ENCODE results near the gene SIPA1L3.
"Not testable (repeated sequence)": the region's sequence is repeated elsewhere in the genome, so short reads cannot be mapped to it uniquely, and the experiment has no call there.

Gene SIPA1L3

DNA sequence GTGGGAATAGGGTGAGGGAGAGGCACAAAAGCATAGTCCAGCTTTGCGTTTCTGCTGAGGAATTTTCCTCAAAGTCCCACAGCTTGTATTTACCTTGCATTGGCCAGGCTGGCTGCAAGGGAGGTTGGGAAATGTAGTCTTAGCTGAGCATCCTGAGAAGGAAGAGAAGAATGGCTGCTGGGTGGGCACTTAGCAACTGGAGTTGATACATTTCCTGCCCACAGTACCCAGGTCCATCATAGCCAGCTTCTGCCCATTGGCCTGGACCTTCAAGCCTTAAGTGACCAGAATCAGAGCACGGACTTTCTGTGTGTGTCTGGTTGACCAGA, 112.4 kb downstream of the SIPA1L3 start:
- no peak for DNase-seq (ENCODE audit: low read depth, low spot score)

- no peak for DNase-seq (ENCODE audit: low read depth, low spot score)
Measured at GRCh38 chr19:38020311-38020710, 113.3 kb downstream of the SIPA1L3 start.

- DNase-seq (ENCODE audit: low read depth, low spot score) = no peak
Measured at GRCh38 chr19:38021352-38021751, 114.3 kb downstream of the SIPA1L3 start.

GRCh38 chr19:38022791-38023670, 116.0 kb downstream of the SIPA1L3 start:
- DNase-seq (ENCODE audit: low read depth, low spot score) = no peak

DNA sequence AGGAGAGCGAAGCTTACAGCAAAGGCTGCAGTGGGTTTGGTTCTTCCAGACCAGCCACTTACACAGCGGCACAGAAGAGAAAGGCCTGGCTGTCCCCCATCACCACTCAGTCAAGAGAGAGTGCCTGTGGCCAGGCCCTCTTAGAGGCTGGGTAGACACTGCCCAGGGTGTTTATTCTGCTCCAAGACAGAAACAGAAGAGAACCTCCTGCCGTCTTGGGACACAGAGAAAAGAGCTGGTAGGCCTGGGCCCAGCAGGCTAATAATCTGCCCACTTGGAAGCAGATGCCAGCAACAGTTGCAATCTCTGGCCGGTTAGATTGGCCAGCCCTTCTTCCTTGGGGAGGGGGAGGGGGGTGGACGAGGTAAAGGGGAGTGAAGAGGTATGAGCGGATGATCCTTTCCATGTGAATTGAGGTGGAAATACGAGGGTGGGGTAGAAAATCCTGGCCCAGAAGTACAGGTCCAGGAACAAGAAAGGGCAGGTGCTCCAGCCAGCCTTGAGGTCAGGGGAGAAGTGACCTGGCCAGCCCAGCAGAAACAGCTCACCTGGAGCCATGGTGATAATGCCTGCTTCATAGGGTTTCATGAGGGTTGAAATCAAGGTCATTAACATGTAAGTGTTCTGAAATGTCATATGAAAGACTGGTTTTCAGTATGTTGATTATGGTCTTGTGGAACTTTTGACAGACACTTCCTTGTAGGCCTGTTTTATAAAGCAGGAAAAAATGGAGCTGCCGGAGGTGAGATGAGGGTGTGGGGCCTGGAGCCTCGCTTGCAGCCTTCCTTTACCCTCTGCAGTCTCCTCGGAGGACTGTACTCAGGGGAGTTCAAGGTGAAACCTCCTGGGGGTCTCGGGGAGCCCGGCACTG, 116.9 kb downstream of the SIPA1L3 start:
- no peak for DNase-seq (ENCODE audit: low read depth, low spot score)

DNA sequence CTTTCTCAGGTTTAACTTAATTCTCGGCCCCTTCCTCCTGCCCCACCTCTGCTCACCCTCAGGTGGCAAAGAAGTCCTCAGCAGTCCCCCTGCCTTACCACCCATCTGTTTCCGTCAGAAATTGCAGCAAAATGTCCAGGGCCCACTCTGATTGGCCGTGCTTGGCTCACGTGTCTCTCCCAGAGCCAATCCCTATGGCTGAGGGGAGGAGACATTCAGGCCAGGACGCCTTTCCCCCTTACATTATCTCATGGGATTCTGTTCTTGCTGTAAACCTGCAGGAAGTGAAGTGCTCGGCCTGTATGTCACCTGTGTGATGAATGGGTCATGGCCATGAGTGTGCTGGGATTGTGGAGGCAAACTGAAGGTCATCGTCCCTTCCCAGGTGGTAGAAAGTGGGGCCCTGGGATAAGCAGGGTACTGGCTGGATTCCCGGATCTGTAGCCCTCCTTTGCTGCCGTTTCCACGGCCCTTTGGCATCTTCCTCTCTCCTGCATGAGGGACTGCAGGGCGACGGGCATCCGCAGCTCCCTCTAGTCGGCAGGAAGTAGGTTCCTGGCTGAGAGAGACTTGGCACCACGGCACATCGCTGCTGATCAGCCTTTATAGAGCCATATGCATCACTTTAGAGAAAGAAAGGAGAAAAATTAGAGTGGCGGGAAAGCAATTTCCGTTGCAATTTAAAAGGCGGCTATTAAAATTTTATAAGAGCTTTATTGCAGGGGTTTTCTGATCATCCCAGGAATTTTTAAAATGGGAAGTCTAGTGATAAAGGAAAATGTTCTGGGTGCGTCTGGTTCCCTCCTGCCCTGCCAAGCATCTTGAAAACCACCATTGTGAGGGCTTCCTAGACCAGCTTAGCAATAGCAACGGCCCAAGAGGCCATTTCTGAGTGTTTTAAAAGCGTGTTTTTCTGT, 118.2 kb downstream of the SIPA1L3 start:
- no peak for DNase-seq (ENCODE audit: low read depth, low spot score)

DNA sequence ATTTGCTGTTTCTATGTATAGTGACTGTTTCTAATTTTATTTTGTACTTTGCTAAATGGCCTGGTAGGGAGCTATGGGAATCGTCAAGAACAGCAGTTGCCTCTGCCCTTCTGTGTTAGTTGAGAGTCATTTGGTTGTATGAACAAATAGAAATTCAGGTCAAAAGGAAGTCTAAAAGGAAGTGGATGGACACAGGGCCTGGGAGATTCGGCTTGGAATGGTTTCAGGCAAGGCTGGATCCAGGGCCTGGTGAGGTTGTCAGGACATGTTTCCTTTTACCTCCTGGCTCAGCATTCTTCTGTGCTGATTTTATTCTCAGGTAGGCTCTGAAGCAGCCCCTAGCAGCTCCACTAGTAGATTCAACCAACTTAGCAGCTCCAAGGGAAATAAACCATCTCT, 118.9 kb downstream of the SIPA1L3 start:
- no peak for DNase-seq (ENCODE audit: low read depth, low spot score)

DNA sequence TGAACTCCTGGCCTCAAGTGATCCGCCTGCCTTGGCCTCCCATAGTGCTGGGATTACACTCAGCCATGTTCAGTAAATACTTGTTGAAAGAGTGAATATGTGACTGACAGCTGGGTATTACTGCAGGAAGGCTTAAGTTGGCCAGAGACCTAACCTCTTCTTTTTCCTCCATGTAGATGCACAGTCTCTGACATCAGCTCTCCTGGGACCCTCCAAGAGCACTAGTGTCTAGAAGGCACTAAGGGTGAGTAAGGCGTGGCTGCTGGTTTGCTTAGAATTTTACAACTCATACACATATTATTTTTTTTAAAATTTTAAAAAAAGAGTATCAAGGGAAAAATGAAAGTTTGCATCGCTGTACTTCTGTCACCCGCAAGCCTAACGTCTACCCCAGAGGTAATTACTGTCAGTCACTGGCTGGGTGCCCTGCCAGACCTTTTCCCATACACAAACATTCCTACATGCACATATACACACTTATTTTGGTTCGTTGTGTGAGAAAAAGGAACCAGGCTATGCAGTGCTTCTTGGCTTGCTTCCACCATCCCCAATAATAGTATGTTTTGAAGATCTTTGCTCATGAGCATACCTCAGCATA, 122.0 kb downstream of the SIPA1L3 start:
- DNase-seq (ENCODE audit: low read depth, low spot score) = no peak

- DNase-seq (ENCODE audit: low read depth, low spot score) = not testable (repeated sequence)
Measured at GRCh38 chr19:38030001-38030400, 123.0 kb downstream of the SIPA1L3 start.

GRCh38 chr19:38030686-38031422, 123.8 kb downstream of the SIPA1L3 start:
- no peak for DNase-seq (ENCODE audit: low read depth, low spot score)

GRCh38 chr19:38031423-38031770, 124.4 kb downstream of the SIPA1L3 start:
- peak; percentile 55 for DNase-seq (ENCODE audit: low read depth, low spot score)

GRCh38 chr19:38032151-38032550, 125.1 kb downstream of the SIPA1L3 start:
- DNase-seq (ENCODE audit: low read depth, low spot score) = no peak

DNA sequence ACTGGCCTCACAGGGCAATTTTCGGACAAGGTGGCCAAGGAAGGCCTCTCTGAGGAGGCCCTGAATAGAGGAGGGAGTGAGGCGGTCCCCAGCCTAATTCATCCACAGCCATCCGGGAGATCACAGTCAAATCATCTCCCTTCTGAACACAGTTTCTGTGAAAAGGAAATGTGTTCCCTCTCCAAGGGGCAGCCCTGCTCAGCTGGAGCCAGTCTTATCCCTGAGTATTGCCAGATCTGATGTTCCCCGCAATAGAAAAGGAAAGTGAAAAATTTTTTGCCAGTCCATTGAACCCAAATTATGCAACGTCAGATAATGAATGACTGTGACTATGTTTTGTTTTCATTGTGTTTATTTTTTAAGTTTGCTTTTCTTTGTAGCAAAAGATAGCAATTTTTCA, 125.9 kb downstream of the SIPA1L3 start:
- no peak for DNase-seq (ENCODE audit: low read depth, low spot score)

GRCh38 chr19:38033658-38034491, 126.9 kb downstream of the SIPA1L3 start:
- DNase-seq (ENCODE audit: low read depth, low spot score) = no peak

- no peak for DNase-seq (ENCODE audit: low read depth, low spot score)
Measured at GRCh38 chr19:38034492-38034860, 127.5 kb downstream of the SIPA1L3 start.

GRCh38 chr19:38035515-38036495, 128.8 kb downstream of the SIPA1L3 start:
- DNase-seq (ENCODE audit: low read depth, low spot score) = no peak

DNA sequence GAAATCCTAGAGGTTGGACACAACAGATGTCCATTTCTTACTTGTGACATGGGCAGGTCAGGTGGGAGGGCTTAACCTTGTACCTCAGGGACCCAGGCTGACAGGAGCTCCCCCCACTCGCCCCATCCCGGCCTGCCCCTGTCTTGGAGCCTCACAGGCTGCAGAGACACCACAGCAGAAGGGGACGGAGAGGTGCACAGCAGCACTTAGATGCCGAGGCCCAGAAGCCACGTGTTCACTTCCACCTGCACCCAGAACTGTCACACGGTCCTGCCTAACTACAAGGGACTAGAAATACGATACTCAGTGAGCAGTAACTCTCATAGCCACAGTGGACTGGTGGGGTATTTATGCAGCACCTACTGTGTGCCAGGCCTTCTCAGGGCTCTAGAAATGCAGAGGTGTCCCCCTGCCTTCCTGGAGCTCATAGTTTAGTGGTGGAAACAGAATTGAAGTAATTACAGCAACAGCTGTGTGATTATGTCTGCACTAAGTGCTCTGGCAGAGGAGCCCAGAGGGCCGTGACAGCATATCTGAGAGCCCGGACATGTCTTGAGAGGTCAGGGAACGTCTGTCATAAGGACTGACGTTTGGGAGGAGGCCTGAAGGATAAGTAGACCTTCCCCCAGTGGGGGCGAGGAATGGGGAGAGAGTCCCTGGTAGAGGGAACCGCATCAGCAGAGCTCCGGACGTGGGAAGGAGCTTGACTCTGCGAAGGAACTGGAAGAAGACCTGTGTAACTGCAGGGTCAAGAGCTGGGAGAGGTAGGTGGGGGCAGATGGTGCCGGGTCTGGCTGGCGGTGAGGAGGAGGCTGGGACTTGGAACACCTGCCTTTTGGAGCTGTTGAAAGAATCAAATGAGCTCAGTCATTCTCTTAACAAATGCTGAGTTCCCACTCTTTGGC, 130.0 kb downstream of the SIPA1L3 start:
- no peak for DNase-seq (ENCODE audit: low read depth, low spot score)

GRCh38 chr19:38039966-38040365, 133.0 kb downstream of the SIPA1L3 start:
- DNase-seq (ENCODE audit: low read depth, low spot score) = no peak
